ENCODE measurements around the gene TFEB.

DNA sequence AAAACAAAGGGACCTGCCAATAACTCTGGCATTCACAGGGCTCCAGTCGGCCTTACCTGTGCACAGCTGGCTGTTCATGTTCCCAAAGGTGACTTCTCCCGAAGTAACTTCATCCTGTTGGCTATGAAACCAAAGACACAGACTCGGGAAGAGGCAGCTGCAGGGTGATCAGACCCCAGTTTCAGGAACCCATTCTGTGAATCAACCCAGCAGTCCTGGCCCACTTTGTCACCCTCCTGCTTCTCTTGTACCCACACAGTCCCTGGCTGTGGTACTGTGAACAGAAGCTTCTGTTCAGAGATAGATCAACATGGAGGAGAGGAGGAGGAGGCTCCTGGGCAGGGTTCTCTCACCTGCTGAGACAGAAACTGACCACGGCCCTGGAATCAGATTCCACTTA is 20.5 kb upstream of the TFEB start:
- no peak for TF ChIP-seq POLR2A (IDR thresholded peaks at IDR 0.05)
- TF ChIP-seq, protein P1, sequence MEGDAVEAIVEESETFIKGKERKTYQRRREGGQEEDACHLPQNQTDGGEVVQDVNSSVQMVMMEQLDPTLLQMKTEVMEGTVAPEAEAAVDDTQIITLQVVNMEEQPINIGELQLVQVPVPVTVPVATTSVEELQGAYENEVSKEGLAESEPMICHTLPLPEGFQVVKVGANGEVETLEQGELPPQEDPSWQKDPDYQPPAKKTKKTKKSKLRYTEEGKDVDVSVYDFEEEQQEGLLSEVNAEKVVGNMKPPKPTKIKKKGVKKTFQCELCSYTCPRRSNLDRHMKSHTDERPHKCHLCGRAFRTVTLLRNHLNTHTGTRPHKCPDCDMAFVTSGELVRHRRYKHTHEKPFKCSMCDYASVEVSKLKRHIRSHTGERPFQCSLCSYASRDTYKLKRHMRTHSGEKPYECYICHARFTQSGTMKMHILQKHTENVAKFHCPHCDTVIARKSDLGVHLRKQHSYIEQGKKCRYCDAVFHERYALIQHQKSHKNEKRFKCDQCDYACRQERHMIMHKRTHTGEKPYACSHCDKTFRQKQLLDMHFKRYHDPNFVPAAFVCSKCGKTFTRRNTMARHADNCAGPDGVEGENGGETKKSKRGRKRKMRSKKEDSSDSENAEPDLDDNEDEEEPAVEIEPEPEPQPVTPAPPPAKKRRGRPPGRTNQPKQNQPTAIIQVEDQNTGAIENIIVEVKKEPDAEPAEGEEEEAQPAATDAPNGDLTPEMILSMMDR (IDR thresholded peaks at IDR 0.05): no peak
